Type B pancreatic cell (in vitro differentiated cells): Measurements from ENCODE around the gene ELP2. TPM values are rescaled to one million over a fixed set of nuclear protein-coding genes. Genes with fewer than 3 reads are reported as not detected.
"Not testable (repeated sequence)": the region's sequence is repeated elsewhere in the genome, so short reads cannot be mapped to it uniquely, and the experiment has no call there.

ENCODE experiments used
- DNase-seq: peaks from one replicate; pipeline ENCODE4 v3.0.0; 2021; ENCODE audit warnings: mixed read lengths; ENCODE audit not compliant: unreplicated experiment; ENCODE audit errors: extremely low spot score
- H3K27ac Mint-ChIP-seq: 2 replicates; pipeline ENCODE4 v1.8.0; 2021; ENCODE audit warnings: mild to moderate bottlenecking, mixed read lengths
- H3K27me3 Mint-ChIP-seq: 2 replicates; pipeline ENCODE4 v1.8.0; 2021; ENCODE audit warnings: mixed read lengths
- H3K36me3 Mint-ChIP-seq: 2 replicates; pipeline ENCODE4 v1.8.0; 2021; ENCODE audit warnings: mixed read lengths
- H3K4me1 Mint-ChIP-seq: one replicate; pipeline ENCODE4 v1.8.0; 2021; ENCODE audit warnings: mixed read lengths; ENCODE audit not compliant: unreplicated experiment
- H3K4me3 Mint-ChIP-seq: 2 replicates; pipeline ENCODE4 v1.8.0; 2021; ENCODE audit warnings: mild to moderate bottlenecking, mixed read lengths
- H3K9me3 Mint-ChIP-seq: 2 replicates; pipeline ENCODE4 v1.8.0; 2021; ENCODE audit warnings: mixed read lengths
- total RNA-seq: library from RNA; stranded (reverse); gene quantifications from 2 replicates; pipeline ENCODE4 v1.2.1, GENCODE V29; 2021; ENCODE audit warnings: low replicate concordance
- TF ChIP-seq, protein P1 (sequence below): fragments of 200-600 bp; sonication (generic); conservative IDR thresholded peaks from 2 replicates; pipeline ENCODE4 v1.5.0; 2021; ENCODE audit warnings: antibody characterized with exemption, mild to moderate bottlenecking

Gene ELP2
- total RNA-seq, 1 donor from 2014 or later: 94.6 TPM

DNA sequence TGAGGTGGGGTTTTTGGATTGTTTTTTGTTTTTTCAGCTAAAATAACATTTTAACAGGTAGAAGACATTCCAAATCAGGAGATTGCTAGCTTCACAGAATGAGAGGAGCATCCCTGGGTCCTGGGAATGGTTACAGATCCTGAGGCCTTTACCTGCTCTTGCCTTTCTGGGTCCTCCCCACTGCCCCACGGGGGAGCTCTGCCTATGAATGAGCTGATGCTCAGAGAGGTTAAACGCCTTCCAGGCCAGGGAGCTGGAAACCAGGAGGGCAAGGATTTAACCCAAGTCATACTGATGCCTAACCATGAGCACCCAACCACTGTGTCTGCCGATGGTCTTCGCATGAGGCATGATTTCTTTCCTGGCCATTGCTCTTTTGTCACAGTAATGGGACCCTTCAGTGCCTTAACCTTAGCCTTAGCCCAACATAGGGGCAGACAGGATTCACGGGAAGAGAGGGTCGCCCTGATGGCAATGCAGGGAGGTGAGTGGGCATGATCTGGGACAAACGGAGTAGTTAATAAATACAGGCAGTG is 73.7 kb downstream of the ELP2 start:
- Mint-ChIP-seq H3K27me3 (no peaks in the 10 kb centered on the region), H3K27ac (no peak overlapping the region), H3K4me1 (no peaks in the 10 kb centered on the region), H3K4me3 (no peak overlapping the region), H3K9me3 (no peaks in the 10 kb centered on the region), H3K36me3 (peaks cover 9% of the 10 kb centered on the region)
- TF ChIP-seq, protein P1, sequence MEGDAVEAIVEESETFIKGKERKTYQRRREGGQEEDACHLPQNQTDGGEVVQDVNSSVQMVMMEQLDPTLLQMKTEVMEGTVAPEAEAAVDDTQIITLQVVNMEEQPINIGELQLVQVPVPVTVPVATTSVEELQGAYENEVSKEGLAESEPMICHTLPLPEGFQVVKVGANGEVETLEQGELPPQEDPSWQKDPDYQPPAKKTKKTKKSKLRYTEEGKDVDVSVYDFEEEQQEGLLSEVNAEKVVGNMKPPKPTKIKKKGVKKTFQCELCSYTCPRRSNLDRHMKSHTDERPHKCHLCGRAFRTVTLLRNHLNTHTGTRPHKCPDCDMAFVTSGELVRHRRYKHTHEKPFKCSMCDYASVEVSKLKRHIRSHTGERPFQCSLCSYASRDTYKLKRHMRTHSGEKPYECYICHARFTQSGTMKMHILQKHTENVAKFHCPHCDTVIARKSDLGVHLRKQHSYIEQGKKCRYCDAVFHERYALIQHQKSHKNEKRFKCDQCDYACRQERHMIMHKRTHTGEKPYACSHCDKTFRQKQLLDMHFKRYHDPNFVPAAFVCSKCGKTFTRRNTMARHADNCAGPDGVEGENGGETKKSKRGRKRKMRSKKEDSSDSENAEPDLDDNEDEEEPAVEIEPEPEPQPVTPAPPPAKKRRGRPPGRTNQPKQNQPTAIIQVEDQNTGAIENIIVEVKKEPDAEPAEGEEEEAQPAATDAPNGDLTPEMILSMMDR: no peak
- peak; percentile 18 for DNase-seq

DNA sequence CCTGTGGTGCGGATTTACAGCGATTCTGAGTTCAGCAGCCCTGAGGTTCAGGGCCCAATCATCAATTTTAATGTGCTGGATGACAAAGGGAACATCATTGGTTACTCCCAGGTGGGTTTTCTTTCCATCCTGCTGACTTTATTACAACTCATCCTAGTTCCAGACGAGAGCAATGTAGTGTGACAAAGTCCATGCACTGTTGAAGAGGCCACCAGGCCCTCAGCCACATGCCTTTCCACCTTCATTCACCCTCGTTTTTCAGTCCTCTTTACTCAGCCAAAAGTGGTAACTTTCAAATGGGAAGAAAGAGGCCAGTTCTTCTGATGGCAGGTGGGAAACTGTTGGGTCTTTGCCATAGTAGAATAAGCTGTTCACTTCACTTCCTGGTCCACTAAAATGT is 75.5 kb downstream of the ELP2 start:
- TF ChIP-seq, protein P1: no peak
- H3K27me3 Mint-ChIP-seq: no peaks in the 10 kb centered on the region
- H3K4me1 Mint-ChIP-seq: no peaks in the 10 kb centered on the region
- no peak overlapping the region for H3K27ac Mint-ChIP-seq
- peaks cover 9% of the 10 kb centered on the region for H3K36me3 Mint-ChIP-seq
- no peaks in the 10 kb centered on the region for H3K9me3 Mint-ChIP-seq
- no peak overlapping the region for H3K4me3 Mint-ChIP-seq
- no peak for DNase-seq

DNA sequence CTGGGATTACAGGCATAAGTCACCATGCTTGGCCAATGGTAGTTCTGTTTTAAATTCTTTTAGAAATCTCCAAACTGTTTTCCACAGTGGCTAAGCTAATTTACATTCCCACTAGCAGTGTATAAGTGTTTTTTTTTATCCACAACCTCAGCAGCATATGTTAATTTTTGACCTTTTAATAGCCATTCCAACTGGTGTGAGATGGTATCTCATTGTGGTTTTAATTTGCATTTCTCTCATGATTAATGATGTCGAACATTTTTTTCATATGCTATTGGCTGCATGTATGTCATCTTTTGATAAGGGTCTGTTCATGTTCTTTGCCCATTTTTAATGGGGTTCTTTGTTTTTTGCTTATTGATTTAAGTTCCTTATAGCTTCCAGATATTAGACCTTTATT is 77.6 kb downstream of the ELP2 start:
- Mint-ChIP-seq H3K9me3 (no peaks in the 10 kb centered on the region), H3K27ac (no peak overlapping the region)

DNA sequence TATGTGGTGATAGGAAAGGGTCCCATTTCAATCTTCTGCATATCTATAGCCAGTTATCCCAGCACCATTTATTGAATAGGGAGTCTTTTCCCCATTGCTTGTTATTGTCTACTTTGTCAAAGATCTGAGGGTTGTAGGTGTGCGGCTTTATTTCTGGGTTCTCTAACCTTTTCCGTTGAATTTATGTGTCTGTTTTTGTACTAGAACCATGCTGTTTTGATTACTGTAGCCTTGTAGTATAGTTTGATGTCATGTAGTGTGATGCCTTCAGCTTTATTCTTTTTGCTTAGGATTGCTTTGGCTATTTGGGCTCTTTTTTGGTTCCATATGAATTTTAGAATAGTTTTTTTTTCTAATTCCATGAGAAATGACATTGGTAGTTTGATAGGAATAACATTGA is 78.3 kb downstream of the ELP2 start:
- not testable (repeated sequence) for H3K4me1 Mint-ChIP-seq, H3K27ac Mint-ChIP-seq, DNase-seq, H3K4me3 Mint-ChIP-seq, H3K9me3 Mint-ChIP-seq, H3K36me3 Mint-ChIP-seq, H3K27me3 Mint-ChIP-seq

More for the DNA sequence above, 77.6 kb downstream of the ELP2 start:
- Mint-ChIP-seq H3K4me1 (peaks cover under 1% of the 10 kb centered on the region), H3K4me3 (no peak overlapping the region), H3K36me3 (peaks cover 9% of the 10 kb centered on the region), H3K27me3 (no peaks in the 10 kb centered on the region)
- TF ChIP-seq, protein P1: no peak
- DNase-seq: no peak

DNA sequence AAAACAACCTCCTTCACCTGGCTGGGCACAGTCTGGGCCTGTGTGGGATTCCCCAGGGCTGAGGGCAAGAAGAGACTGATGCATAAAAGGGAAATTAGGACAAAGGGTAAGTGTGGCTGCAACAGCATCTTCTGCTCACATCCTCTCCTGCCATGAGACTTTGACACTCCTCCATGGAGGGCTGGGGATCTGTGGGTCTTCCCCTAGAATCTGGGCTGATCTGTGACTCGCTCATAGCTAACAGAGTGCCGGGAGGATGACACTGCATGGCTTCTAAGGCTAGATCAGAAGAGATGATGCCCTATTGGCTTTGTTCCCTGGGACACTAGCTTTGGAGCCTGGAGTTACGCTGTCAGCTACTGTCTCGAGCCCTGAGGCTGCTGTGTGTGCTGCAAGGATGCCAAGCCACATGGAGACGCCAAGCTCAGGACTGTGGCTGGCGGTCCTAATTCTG is 81.9 kb downstream of the ELP2 start:
- no peak overlapping the region for H3K4me3 Mint-ChIP-seq
- TF ChIP-seq, protein P1: no peak
- DNase-seq: no peak
- H3K4me1 Mint-ChIP-seq: peaks cover 10% of the 10 kb centered on the region
- no peaks in the 10 kb centered on the region for H3K27me3 Mint-ChIP-seq
- no peak overlapping the region for H3K27ac Mint-ChIP-seq
- H3K36me3 Mint-ChIP-seq: peaks cover 9% of the 10 kb centered on the region
- H3K9me3 Mint-ChIP-seq: no peaks in the 10 kb centered on the region

DNA sequence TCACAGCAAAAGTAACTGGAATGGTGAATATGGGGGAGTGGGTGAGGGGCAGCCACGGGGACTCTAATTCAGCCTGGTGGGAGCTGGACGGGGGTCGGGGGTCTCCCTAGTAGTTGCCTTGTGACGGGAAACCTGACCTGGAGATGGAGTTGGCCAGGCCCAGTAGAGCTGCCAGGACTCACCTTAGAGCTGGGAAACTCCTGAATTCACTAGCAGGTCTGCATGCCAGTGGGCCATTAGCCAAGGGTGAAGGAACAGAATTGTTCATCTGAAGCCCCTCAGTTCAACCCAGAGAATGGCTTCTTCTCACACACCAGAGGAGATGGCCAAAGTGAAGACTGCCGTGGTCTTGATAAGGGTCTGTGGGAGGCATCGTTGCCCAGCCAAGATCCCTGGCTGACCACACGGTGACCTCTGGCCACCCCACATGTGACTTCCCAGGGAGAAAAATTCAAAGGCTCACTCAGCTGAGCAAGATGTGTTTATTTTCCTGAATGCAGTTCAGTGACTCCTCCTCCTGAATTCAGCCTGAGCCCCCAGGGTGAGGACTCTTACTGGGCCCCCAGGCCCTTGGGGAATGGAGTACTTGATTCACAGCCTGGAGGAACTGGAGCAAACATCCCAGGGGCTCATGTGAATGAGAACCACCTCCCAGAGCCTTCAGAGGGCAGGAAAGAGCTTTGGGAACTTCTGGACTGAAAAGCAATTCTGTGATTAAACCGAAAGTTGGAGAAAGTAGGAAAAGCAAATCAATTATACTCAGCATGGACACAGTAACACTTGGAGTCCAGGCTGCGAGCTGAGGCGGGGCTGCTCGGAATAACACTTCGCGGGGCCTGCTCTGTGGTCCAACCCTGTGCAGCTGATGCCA is 82.8 kb downstream of the ELP2 start:
- Mint-ChIP-seq H3K9me3 (no peaks in the 10 kb centered on the region), H3K27ac (no peak overlapping the region)
- TF ChIP-seq, protein P1: no peak

More for the DNA sequence above, 82.8 kb downstream of the ELP2 start:
- no peaks in the 10 kb centered on the region for H3K27me3 Mint-ChIP-seq
- peaks cover 10% of the 10 kb centered on the region for H3K4me1 Mint-ChIP-seq
- peaks cover 7% of the 10 kb centered on the region for H3K36me3 Mint-ChIP-seq
- H3K4me3 Mint-ChIP-seq: no peak overlapping the region
- no peak for DNase-seq
